MM.1S (cell line): Measurements from ENCODE around the gene TMEM123.

Source experiments
- EZH2 ChIP-seq: fragments of 300-600 bp; sonication (generic); optimal IDR thresholded peaks from 2 replicates; pipeline ENCODE3; 2017; ENCODE audit warnings: low read depth, mild to moderate bottlenecking, antibody characterized with exemption, low read length, mixed read lengths
- EZH2phosphoT487 ChIP-seq: fragments of 300-600 bp; sonication (generic); IDR thresholded peaks from 2 replicates; pipeline ENCODE4 v1.6.1; 2018; ENCODE audit warnings: antibody characterized with exemption, low read length
- TF ChIP-seq, protein P1 (sequence below): fragments of 300-600 bp; sonication (generic); IDR thresholded peaks from 2 replicates; pipeline ENCODE4 v1.5.1; 2016; ENCODE audit warnings: antibody characterized with exemption, low read length, mixed read lengths

DNA sequence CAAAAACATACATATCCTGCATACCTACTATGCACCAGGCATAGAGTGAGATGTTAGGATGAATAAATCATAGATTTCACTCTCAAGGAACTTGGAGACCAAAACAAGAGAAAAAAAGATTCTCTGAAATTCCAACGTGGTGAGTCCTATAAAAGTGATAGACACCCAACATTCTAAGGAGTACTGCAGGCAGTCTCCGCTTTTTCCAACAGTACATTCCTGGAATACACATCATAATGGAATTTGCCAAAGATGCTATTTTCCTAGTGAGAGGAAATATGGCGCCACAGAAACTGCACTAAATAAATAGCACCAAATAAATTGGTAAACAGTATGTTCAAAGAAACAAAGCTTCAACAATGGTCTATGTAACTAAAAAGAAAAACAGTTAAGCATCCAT, 6.0 kb downstream of the TMEM123 start:
- TF ChIP-seq, protein P1, sequence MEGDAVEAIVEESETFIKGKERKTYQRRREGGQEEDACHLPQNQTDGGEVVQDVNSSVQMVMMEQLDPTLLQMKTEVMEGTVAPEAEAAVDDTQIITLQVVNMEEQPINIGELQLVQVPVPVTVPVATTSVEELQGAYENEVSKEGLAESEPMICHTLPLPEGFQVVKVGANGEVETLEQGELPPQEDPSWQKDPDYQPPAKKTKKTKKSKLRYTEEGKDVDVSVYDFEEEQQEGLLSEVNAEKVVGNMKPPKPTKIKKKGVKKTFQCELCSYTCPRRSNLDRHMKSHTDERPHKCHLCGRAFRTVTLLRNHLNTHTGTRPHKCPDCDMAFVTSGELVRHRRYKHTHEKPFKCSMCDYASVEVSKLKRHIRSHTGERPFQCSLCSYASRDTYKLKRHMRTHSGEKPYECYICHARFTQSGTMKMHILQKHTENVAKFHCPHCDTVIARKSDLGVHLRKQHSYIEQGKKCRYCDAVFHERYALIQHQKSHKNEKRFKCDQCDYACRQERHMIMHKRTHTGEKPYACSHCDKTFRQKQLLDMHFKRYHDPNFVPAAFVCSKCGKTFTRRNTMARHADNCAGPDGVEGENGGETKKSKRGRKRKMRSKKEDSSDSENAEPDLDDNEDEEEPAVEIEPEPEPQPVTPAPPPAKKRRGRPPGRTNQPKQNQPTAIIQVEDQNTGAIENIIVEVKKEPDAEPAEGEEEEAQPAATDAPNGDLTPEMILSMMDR = no peak
- TF ChIP-seq EZH2 (no peak), EZH2phosphoT487 (no peak)
